Activated CD4-positive, alpha-beta T cell treated with anti-CD3 and anti-CD28 coated beads, Interleukin-2, amount 50 U/mL, for 1 hour (primary cell): Measurements from ENCODE around the gene CFAP97D1.
A peak's percentile ranks its signal among the peaks of the same experiment; 100 is the strongest.

Source experiments
- DNase-seq: peaks from one replicate; pipeline ENCODE4 v3.0.0-alpha.2; 2020

The CFAP97D1 gene

GRCh38 chr17:43830510-43831140 is 50.4 kb downstream of the CFAP97D1 start:
- DNase-seq = no peak

GRCh38 chr17:43831633-43832032 is 51.4 kb downstream of the CFAP97D1 start:
- no peak for DNase-seq

GRCh38 chr17:43832168-43832975 is 52.1 kb downstream of the CFAP97D1 start:
- no peak for DNase-seq

GRCh38 chr17:43832976-43833829 is 53.0 kb downstream of the CFAP97D1 start, which contains the start of gene MPP3:
Gene MPP3, minus strand, starts transcription at chr17:43833146. Its CDS starts 1,240 bp downstream, at chr17:43831906.
- DNase-seq = peak; percentile 55

- DNase-seq = no peak
Measured at GRCh38 chr17:43834106-43834505, 53.9 kb downstream of the CFAP97D1 start.
